Parathyroid adenoma (tissue), 2 donors: ENCODE data around the gene WWOX.

Source experiments
- H2AFZ ChIP-seq: fragments of 300-600 bp; sonication (generic); one replicate; pipeline ENCODE4 v1.7.0; 2017; ENCODE audit warnings: antibody characterized with exemption, mild to moderate bottlenecking
- H3K27ac ChIP-seq: fragments of 300-600 bp; sonication (generic); one replicate; pipeline ENCODE4 v1.7.0; 2017
- H3K27me3 ChIP-seq: fragments of 300-600 bp; sonication (generic); one replicate; pipeline ENCODE4 v1.7.0; 2017; ENCODE audit warnings: low read length; ENCODE audit not compliant: control insufficient read depth, insufficient read depth
- H3K36me3 ChIP-seq: fragments of 300-600 bp; sonication (generic); one replicate; pipeline ENCODE4 v1.7.0; 2017; ENCODE audit warnings: low read length; ENCODE audit not compliant: control insufficient read depth, insufficient read depth
- H3K4me1 ChIP-seq: fragments of 300-600 bp; sonication (generic); one replicate; pipeline ENCODE4 v1.7.0; 2017; ENCODE audit warnings: control low read depth
- H3K4me2 ChIP-seq: fragments of 300-600 bp; sonication (generic); one replicate; pipeline ENCODE4 v1.7.0; 2017; ENCODE audit warnings: low read length
- H3K4me3 ChIP-seq: fragments of 300-600 bp; sonication (generic); one replicate; pipeline ENCODE4 v1.7.0; 2017; ENCODE audit warnings: low read depth, low read length
- H3K79me2 ChIP-seq: fragments of 300-600 bp; sonication (generic); one replicate; pipeline ENCODE4 v1.7.0; 2017; ENCODE audit warnings: control low read depth
- H3K9ac ChIP-seq: fragments of 300-600 bp; sonication (generic); one replicate; pipeline ENCODE4 v1.7.0; 2017; ENCODE audit warnings: mild to moderate bottlenecking
- H3K9me3 ChIP-seq: fragments of 300-600 bp; sonication (generic); one replicate; pipeline ENCODE4 v1.7.0; 2017; ENCODE audit warnings: low read length; ENCODE audit not compliant: control insufficient read depth
- CTCF ChIP-seq: fragments of 300-600 bp; sonication (generic); IDR thresholded peaks from one replicate; pipeline ENCODE4 v1.7.0; 2017; ENCODE audit warnings: antibody characterized with exemption, mild to moderate bottlenecking
- donor health status: primary hyperparathyroidism.

WWOX gene

GRCh38 chr16:78639775-78640174 lies 540.3 kb downstream of the WWOX start:
- Histone ChIP-seq H3K4me1 (no peaks in the 10 kb centered on the region), H3K9ac (no peak overlapping the region), H3K27ac (no peak overlapping the region), H3K4me2 (no peak overlapping the region), H3K36me3 (no peaks in the 10 kb centered on the region), H3K79me2 (no peaks in the 10 kb centered on the region), H3K9me3 (no peaks in the 10 kb centered on the region), H3K27me3 (no peaks in the 10 kb centered on the region), H2AFZ (no peak overlapping the region), H3K4me3 (no peak overlapping the region)
- TF ChIP-seq CTCF, result no peak

GRCh38 chr16:78640886-78641285 lies 541.4 kb downstream of the WWOX start:
- Histone ChIP-seq H3K4me3 (no peak overlapping the region), H3K4me2 (no peak overlapping the region), H3K27me3 (no peaks in the 10 kb centered on the region), H3K36me3 (no peaks in the 10 kb centered on the region), H3K4me1 (no peaks in the 10 kb centered on the region), H3K9ac (no peak overlapping the region), H3K27ac (no peak overlapping the region), H3K79me2 (no peaks in the 10 kb centered on the region), H3K9me3 (no peaks in the 10 kb centered on the region), H2AFZ (no peak overlapping the region)
- no peak for TF ChIP-seq CTCF

- H3K27me3 ChIP-seq, result no peaks in the 10 kb centered on the region
- no peaks in the 10 kb centered on the region for H3K79me2 ChIP-seq
- H3K4me3 ChIP-seq, result no peak overlapping the region
- H3K4me2 ChIP-seq, result no peak overlapping the region
- no peaks in the 10 kb centered on the region for H3K9me3 ChIP-seq
- H2AFZ ChIP-seq, result no peak overlapping the region
- no peak overlapping the region for H3K27ac ChIP-seq
- H3K36me3 ChIP-seq, result no peaks in the 10 kb centered on the region
- no peak for TF ChIP-seq CTCF
- no peak overlapping the region for H3K9ac ChIP-seq
- no peaks in the 10 kb centered on the region for H3K4me1 ChIP-seq
These were observed 542.0 kb downstream of the WWOX start for GRCh38 chr16:78641433-78641832.

- H3K36me3 ChIP-seq, result no peaks in the 10 kb centered on the region
- no peaks in the 10 kb centered on the region for H3K4me1 ChIP-seq
- H2AFZ ChIP-seq, result no peak overlapping the region
- no peaks in the 10 kb centered on the region for H3K9me3 ChIP-seq
- H3K27ac ChIP-seq, result no peak overlapping the region
- H3K9ac ChIP-seq, result no peak overlapping the region
- TF ChIP-seq CTCF, result no peak
- H3K79me2 ChIP-seq, result no peaks in the 10 kb centered on the region
- H3K4me3 ChIP-seq, result no peak overlapping the region
- no peaks in the 10 kb centered on the region for H3K27me3 ChIP-seq
- no peak overlapping the region for H3K4me2 ChIP-seq
These were observed 543.3 kb downstream of the WWOX start for GRCh38 chr16:78642621-78643285.

GRCh38 chr16:78645657-78646056 lies 546.2 kb downstream of the WWOX start:
- H3K4me2 ChIP-seq, result no peak overlapping the region
- H3K4me3 ChIP-seq, result no peak overlapping the region
- no peaks in the 10 kb centered on the region for H3K9me3 ChIP-seq
- H3K4me1 ChIP-seq, result peaks cover 8% of the 10 kb centered on the region
- H3K27me3 ChIP-seq, result no peaks in the 10 kb centered on the region
- no peaks in the 10 kb centered on the region for H3K79me2 ChIP-seq
- H2AFZ ChIP-seq, result no peak overlapping the region
- H3K27ac ChIP-seq, result no peak overlapping the region
- H3K36me3 ChIP-seq, result no peaks in the 10 kb centered on the region
- TF ChIP-seq CTCF, result no peak
- H3K9ac ChIP-seq, result no peak overlapping the region
